Measurements from ENCODE around the gene SLITRK2.

- no peak for TF ChIP-seq SP1 (IDR thresholded peaks at IDR 0.05)
- TF ChIP-seq FOXA1 (IDR thresholded peaks at IDR 0.05): no peak
- no peak for TF ChIP-seq TARDBP (IDR thresholded peaks at IDR 0.05)
- TF ChIP-seq BHLHE40 (IDR thresholded peaks at IDR 0.05; ENCODE audit: borderline replicate concordance): no peak
- no peak for TF ChIP-seq NFRKB (IDR thresholded peaks at IDR 0.05)
- no peak for TF ChIP-seq SUZ12 (IDR thresholded peaks at IDR 0.05)
- TF ChIP-seq FOXK2 (IDR thresholded peaks at IDR 0.05): no peak
- TF ChIP-seq L3MBTL2 (conservative IDR thresholded peaks at IDR 0.05): no peak
- TF ChIP-seq FOXM1 (IDR thresholded peaks at IDR 0.05; ENCODE audit: borderline replicate concordance): no peak
- no peak for TF ChIP-seq ZNF384 (IDR thresholded peaks at IDR 0.05)
- no peak for TF ChIP-seq HDGF (IDR thresholded peaks at IDR 0.05; ENCODE audit: borderline replicate concordance)
- no peak for TF ChIP-seq ELF4 (IDR thresholded peaks at IDR 0.05)
- TF ChIP-seq CTBP1 (IDR thresholded peaks at IDR 0.05; ENCODE audit: borderline replicate concordance): no peak
- TF ChIP-seq PKNOX1 (IDR thresholded peaks at IDR 0.05): no peak
These were observed 821 bp downstream of the SLITRK2 start for GRCh38 chrX:145818186-145819113.
